ENCODE measurements around the gene MPPED2.

MPPED2 gene

GRCh38 chr11:30395751-30396150 is 190.4 kb downstream of the MPPED2 start:
- no peak for DNase-seq

GRCh38 chr11:30393012-30393411 is 193.1 kb downstream of the MPPED2 start:
- no peak for DNase-seq
- intact Hi-C loops (cut with DNase I): no loop called here

More at GRCh38 chr11:30395751-30396150, 190.4 kb downstream of the MPPED2 start:
- intact Hi-C loops (cut with DNase I): no loop called here

DNA sequence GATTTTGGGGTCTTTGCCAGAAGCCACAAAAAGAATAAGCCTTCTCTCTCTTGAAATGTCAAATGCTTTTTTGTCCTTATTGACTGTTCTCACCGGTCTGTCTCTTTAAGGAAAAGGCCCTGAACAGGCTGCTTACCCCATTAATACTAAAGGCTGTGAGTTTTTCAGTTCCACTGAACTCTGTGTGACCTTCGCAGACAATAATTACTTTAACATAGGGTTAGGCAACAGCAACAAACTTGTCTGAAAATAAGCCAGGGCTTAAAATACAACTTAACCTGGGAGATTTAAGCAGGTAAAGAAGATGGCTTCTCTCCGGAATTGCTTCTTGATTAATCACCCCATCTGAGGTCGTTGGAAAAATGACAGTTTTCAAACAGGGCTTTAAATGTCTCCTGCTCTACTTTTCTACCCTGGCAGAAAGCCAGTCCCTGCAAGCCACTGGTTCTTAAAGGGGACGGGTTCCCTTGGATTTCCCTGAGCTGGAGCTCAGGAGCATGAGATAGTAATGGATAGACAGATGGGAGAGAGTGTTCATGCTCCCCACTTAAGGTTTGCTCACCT is 193.8 kb downstream of the MPPED2 start:
- peak in 16 of 42 donors; percentile 8 to 60 (median 27) for DNase-seq

DNA sequence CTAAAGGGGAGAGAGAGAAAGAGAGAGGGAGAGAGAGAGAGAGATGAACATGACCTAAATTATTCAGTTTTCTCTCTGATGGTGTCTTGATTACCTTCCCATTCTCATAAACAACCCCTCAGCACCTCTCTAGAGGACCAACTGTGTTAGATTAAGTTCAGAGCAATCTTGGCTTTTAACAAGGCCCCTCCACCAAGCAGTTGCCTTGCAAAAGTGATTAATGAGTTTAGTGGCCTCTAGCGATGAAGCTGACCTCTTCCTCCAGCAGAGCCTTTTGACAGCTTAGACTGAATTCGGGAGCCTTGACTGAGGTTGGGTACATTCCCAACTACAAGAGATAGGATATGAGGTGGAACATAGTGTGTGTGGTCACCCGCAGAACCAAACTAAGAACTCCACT is 197.2 kb downstream of the MPPED2 start:
- DNase-seq: no peak
- intact Hi-C loops (cut with DNase I): no loop called here

More for the DNA sequence above, 193.8 kb downstream of the MPPED2 start:
- intact Hi-C loops (cut with DNase I): no loop called here

GRCh38 chr11:30387891-30388861 is 198.0 kb downstream of the MPPED2 start:
- intact Hi-C loops (cut with DNase I): no loop called here
- DNase-seq: no peak

DNA sequence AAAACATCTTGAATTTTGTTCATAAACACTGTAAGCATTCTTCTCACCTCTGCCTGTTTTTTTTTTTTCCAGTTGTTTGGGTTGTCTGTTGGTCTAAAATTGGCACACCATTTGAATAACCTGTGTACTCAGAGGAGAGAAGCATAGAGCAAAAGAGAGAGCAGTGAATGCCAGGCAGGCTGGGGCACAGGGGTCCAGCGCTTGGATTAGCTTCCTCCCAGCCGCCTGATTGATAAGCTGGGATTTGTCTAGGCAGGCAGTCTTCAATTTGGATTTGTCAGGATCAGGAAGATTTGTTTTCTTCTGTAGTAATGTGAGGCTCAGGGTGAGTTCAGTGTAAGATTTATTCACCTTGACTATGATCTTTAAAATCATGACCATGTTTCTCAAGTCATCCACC is 204.3 kb downstream of the MPPED2 start:
- no peak for DNase-seq
- intact Hi-C loops (cut with DNase I): no loop called here

DNA sequence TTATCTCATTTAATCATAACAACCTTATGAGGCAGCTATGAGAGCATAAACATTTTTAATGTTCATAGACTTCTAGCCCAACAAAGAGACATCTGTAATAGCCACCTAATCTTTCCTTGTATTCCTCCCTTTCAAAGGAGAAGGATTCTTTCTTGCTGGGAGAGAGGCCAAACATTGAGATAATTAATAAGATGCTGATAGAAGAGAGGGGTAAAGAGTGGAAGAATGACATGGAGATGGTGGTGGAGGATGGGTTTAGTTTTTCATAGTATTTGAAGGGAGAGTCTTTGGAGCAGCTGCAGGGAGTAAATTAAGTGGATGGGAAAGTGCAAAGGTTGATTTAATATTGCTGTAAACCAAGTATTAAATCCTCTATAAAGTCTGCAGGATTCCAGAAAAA is 205.3 kb downstream of the MPPED2 start:
- DNase-seq: no peak
- intact Hi-C loops (cut with DNase I): no loop called here

DNA sequence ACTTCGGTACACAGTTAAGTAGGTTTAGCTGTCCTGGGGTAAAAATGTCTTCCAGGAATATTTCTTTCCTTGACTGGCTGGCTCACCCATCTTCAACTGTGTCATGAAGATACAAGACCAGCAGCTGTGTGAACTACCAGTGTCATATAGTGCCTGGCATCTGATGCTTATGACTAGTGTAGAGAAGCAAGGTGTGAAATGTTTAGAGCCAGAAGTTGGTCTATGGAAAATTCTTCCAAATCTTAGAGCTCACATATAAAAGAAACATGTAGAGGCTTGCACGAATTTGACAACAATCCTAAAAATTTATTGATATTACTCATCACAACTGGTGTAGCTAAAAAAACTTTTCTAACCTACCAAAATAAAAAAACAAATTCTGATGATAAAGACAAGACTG is 208.8 kb downstream of the MPPED2 start:
- no peak for DNase-seq
- intact Hi-C loops (cut with DNase I): no loop called here

DNA sequence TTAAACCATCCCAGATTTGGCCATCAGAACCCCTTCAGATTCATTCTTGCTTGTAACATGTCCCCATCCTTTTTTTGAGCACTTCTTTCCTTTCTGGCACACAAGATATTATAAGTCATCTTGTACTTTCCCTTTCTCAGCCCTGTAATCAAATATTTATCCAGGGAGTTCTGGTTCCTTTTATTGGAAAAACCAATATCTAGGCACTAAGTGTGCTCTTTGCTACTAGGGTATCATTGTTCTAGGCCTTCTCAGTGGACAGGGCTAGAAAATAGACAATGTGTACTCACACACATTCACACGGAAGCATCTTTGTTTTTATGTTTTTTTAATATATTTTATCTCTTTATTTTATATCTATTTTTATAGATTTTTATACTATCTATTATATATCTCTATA is 216.0 kb downstream of the MPPED2 start:
- no peak for DNase-seq
- intact Hi-C loops (cut with DNase I): no loop called here

GRCh38 chr11:30368394-30368793 is 217.8 kb downstream of the MPPED2 start:
- no peak for DNase-seq
- intact Hi-C loops (cut with DNase I): no loop called here

DNA sequence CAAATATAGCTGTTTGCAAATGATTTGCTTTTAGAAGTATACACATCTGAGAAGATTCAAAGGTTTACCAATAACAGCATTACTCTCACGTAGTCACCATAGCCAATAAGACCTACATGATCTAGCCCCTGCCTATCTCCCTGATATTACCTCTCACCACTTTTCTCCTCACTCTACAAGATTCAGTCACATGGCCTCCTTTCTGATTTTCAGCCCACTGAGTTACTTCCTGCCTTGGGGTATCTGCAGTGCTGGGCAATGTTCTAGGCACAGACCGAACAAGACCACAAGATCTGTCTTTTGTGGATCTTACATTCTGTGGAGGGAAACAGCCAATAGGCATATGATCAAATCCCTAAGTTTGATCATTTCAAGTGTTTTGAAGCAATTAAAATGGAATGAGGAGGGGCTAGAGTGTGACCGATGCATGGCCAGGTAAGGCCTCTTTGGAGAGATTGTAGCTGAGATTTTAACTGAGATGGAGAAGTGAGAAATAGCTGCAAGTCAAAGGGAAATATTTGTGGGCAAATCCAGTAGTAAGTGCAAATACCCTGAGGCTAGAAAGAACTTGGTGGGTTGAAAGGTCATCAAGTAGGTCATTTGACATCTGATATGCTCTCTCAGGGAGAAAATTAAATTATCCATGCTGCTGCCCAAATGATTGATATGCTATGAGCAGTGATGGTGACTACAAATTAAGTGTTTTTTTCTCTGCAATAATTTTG is 220.2 kb downstream of the MPPED2 start:
- DNase-seq: no peak
- intact Hi-C loops (cut with DNase I): no loop called here

DNA sequence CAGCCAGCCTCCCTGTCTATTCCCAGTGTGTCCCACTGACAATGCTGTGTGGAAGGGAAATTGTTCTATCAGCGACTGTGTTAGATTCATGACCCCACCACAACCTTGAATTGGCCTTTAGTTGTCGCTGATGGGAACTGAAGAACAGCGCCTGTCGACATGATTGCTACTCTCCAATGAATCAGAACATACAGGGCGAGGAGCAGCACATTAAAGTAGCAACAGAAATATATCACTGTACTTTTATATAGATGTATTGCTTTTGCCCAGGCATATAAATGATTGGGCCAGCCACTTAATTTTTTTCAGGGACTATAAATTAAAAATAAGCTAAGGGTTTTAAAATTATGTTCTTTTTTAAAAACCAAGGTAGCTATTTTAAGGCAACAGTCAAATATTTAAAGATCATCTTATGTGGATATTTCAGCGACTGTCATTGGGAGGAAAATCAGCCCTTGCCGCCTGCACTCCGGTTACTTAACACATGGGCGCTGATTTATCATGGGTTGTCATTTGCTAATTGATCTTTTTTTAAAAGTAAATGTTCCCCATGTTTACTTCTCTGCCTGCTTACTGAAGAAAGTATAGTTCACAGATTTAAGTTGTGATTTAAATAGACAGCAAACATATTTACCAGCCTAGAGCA is 221.2 kb downstream of the MPPED2 start:
- intact Hi-C loops (cut with DNase I): no loop called here
- no peak for DNase-seq

DNA sequence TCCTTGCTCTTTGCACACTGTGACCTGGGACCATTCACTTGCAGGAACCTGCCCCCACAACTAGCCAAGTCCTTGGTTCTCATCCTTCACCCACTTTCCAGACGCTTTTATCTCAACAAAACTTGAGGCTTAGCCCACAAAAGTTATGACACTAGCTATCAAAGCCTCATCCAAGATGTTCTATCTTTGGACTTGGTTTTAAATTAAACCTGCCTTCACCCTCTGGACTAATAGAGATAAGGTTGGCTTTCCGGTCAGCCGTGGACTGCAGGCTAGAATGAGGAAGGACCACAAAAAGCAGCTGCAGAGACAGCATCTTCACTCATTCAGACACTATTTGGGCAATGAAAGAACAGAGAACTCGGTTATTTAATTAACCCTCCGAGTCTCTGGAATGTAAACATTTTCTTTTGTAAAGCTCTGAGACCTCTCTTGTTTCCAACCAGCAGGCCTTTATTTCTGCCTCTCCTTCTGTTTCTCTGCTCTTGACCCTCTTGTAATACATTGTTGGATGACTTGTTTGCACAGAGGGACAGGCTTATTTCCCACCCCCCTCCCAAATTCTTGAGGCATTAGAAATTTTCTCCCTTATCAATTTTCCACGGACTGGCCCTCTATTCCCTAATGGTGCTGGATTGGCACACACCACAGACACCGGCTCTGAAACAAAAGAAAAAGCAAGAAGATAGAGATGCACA is 221.9 kb downstream of the MPPED2 start:
- DNase-seq: no peak
- intact Hi-C loops (cut with DNase I): no loop called here

- no peak for DNase-seq
- intact Hi-C loops (cut with DNase I): no loop called here
Observed at GRCh38 chr11:30360741-30361140, 225.4 kb downstream of the MPPED2 start.

All from head of caudate nucleus (tissue), 42 donors.